SJCRH30 (cell line): ENCODE results near the gene VDAC1. TPM values are rescaled to one million over a fixed set of nuclear protein-coding genes. Genes with fewer than 3 reads are reported as not detected.

Experiments used
- DNase-seq, 2 experiments: peaks; one replicate each; pipeline ENCODE4 v3.0.0-alpha.2; 2015 to 2020
- H3K27ac ChIP-seq: fragments of 250-450 bp; sonication (Bioruptor Pico); 2 replicates; pipeline ENCODE4 v1.5.1; 2020; ENCODE audit warnings: mild to moderate bottlenecking, moderate library complexity
- H3K27me3 ChIP-seq: fragments of 250-450 bp; sonication (Bioruptor Pico); 2 replicates; pipeline ENCODE4 v1.5.1; 2020; ENCODE audit warnings: mild to moderate bottlenecking, moderate library complexity
- H3K36me3 ChIP-seq: fragments of 250-450 bp; sonication (Bioruptor Pico); 2 replicates; pipeline ENCODE4 v1.5.1; 2020; ENCODE audit warnings: mild to moderate bottlenecking, moderate library complexity
- H3K4me1 ChIP-seq: fragments of 250-450 bp; sonication (Bioruptor Pico); 2 replicates; pipeline ENCODE4 v1.5.1; 2020; ENCODE audit warnings: mild to moderate bottlenecking, moderate library complexity
- H3K4me3 ChIP-seq: fragments of 250-450 bp; sonication (Bioruptor Pico); 2 replicates; pipeline ENCODE4 v1.5.1; 2020; ENCODE audit warnings: mild to moderate bottlenecking, moderate library complexity
- H3K9me3 ChIP-seq: fragments of 250-450 bp; sonication (Bioruptor Pico); replicated peaks from 2 replicates; pipeline ENCODE4 v1.5.1; 2020; ENCODE audit warnings: mild to moderate bottlenecking, moderate library complexity
- total RNA-seq: library from RNA; depleted of rRNA; stranded (reverse); fragments of >200 nt; shearing (Covaris generic); gene quantifications from 2 replicates; pipeline ENCODE4 v1.2.3, GENCODE V29; 2014

Gene VDAC1
- total RNA-seq, 1 experiment from 2014 or later: 340 TPM

DNA sequence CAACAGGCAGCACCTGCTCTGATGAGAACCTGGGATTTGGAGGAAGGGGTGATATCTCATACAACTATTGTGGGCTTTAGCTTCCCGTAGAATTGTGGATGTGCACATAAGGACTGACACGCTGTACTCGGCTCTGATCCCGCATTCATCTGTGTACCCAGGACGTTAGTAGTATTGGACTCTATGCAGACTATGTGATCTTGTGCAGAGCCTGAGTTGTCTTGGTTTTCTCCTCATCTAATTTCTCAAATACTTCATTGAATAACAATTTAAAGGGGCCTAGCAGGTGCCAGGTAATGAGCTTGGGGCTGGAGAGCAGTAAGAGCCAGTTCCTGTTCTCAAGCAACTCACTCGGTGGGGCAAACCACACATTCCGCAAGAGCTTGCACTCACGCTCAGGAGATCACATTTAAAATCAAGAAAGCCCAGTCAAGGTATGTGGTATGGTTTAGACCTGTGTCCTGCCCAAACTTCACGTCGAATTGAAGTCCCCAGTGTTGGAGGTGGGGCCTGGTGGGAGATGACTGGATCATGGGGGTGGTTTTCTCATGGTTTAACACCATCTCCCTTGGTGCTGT is 51.1 kb downstream of the VDAC1 start:
- H3K27ac ChIP-seq: no peak overlapping the region
- H3K9me3 ChIP-seq: no peaks in the 10 kb centered on the region
- no peaks in the 10 kb centered on the region for H3K4me1 ChIP-seq
- H3K4me3 ChIP-seq: no peak overlapping the region
- DNase-seq: no peak
- H3K27me3 ChIP-seq: no peaks in the 10 kb centered on the region
- H3K36me3 ChIP-seq: peaks cover 23% of the 10 kb centered on the region

DNA sequence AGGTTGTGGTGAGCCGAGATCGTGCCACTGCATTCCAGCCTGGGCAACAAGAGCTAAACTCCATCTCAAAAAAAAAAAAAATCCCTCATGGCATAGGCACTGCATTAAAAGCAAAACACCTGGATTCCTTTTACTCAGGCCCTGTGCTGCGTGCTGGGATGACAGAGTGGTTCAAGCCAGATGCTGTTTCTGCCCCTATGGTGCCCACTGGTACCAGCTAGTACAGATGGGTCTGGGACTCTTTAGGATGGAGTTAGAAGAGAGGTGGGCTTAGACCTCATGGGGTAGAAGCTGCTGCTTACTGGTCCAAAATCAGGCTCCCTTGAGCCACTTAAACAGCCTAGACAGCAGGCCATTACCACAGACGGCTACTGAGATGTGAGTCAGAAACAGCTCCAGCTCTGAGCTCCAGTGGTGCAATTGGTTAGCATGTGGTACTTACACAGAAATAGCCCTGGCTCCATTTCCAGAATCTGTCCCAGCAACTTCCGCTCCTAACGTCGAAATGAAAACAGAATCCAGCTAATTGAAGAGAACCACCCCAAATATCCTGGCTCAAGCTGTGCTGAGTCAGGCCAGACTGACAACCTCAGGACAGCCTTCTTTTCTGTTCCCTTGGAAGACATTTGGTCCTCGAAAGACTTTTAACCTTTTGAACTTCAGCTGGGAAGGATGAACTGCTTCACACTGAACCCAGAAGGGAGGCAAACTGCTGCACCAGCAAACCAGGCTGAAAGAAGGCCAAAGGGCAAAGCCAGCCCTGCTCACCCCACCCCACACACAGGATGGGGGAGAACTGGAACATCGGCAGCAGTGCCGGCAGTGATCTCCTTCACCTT is 51.8 kb downstream of the VDAC1 start:
- DNase-seq: no peak
- no peaks in the 10 kb centered on the region for H3K4me1 ChIP-seq
- no peak overlapping the region for H3K4me3 ChIP-seq
- no peaks in the 10 kb centered on the region for H3K27me3 ChIP-seq
- H3K36me3 ChIP-seq: peaks cover 20% of the 10 kb centered on the region
- H3K27ac ChIP-seq: no peak overlapping the region
- no peaks in the 10 kb centered on the region for H3K9me3 ChIP-seq

DNA sequence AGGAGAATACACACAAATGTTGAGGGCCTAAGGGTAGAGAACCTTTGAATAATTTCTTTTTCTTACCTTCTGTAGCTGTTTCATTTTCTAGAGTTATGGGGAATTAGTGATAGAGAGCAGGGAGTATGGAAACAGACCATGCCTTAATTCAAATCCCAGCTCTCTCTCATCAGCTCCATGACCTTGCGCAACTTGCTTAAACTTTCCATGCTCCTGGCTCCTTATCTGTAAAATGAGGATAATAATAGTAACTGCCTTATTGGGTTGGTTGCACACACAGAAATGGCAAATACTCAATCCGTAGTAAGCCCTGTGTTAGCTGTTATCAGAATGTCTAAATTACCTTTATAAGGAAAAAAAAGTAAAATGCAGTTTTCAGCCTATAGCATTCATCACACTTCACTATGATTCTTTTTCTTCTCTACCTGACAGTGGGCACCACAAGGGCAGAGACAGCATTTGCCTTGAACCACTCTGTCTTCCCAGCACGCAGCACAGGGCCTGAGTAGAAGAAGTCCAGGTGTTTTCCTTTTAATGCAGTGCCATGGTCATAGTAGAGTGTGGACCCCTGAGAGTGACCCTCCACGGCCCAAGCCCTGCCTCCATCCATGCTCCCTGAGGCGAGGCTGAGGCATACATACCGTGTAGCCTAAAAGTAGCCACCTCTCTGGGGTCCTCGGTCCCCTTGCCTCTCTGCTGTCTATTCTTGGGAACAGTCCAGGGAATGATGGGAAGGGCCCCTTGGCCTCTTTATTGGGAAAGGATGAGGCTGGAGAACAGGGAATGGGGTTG is 53.8 kb downstream of the VDAC1 start:
- no peak for DNase-seq
- no peaks in the 10 kb centered on the region for H3K9me3 ChIP-seq
- H3K36me3 ChIP-seq: peaks cover 6% of the 10 kb centered on the region; the same call in 1 of the 2 replicates
- no peak overlapping the region for H3K4me3 ChIP-seq
- no peak overlapping the region for H3K27ac ChIP-seq
- H3K4me1 ChIP-seq: no peaks in the 10 kb centered on the region
- no peaks in the 10 kb centered on the region for H3K27me3 ChIP-seq

DNA sequence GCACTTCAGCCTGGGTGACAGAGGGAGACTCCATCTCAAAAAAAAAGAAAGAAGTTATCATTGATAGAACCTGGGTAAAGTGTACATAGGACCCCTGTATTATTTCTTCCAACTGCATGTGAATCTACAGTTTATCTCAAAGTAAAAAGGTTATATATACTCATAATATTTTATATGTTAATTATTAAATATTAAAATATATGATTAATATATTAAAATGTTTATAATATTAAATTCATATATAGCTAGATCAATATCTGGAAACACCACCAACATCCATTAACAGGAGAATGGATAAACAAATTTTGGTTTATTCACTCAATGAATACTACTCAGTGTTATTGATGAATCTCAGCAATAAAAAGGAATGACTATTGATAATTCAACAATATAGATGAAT is 56.1 kb downstream of the VDAC1 start:
- DNase-seq: no peak
- Histone ChIP-seq H3K27ac (no peak overlapping the region), H3K4me1 (no peaks in the 10 kb centered on the region; the same call in 1 of the 2 replicates), H3K27me3 (no peaks in the 10 kb centered on the region), H3K36me3 (no peaks in the 10 kb centered on the region), H3K4me3 (no peak overlapping the region), H3K9me3 (no peaks in the 10 kb centered on the region)

DNA sequence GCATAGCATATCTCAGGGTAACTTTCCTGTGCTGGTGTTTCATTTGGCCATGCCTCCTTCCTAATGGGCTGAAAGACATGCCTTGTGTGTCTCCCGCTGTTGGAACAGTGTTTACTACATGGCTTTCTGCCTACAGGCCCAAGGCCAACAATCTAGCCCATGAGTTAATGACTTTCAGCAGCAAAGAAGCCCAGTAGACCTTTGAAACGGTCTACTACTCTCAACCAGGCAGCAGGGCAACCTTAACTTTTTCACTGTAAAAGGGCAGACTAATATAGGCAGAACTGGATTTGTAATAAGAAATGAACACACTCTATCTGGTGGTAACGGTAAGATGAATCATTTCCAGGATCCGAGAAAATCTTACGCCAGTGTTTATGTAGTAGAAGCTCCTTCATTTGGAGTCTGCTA is 57.3 kb downstream of the VDAC1 start:
- peaks cover 6% of the 10 kb centered on the region; the same call in 1 of the 2 replicates for H3K4me1 ChIP-seq

DNA sequence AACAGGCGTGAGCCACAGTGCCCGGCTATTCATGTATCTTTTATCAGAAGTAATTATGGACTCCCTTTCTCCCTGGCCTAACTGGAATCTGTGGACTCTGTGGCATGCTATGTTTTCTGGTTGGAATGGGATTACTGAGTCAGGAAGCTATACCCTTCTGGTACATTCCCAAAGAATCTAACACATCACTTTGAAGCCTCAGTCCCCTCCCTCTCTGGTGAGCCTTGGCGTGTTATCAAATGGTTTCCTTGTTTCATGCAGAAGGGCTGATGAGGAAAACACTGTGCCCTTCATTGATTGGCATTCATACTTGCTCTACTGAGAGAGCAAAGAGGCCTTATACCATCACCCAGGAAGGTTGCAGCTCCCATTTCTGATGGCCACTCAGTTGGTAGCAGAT is 59.2 kb downstream of the VDAC1 start:
- H3K27ac ChIP-seq: no peak overlapping the region
- peaks cover 6% of the 10 kb centered on the region; the same call in 1 of the 2 replicates for H3K4me1 ChIP-seq
- H3K36me3 ChIP-seq: no peaks in the 10 kb centered on the region
- H3K27me3 ChIP-seq: no peaks in the 10 kb centered on the region
- no peak for DNase-seq
- no peak overlapping the region for H3K4me3 ChIP-seq
- no peaks in the 10 kb centered on the region for H3K9me3 ChIP-seq

More for the DNA sequence above, 57.3 kb downstream of the VDAC1 start:
- Histone ChIP-seq H3K9me3 (no peaks in the 10 kb centered on the region), H3K36me3 (no peaks in the 10 kb centered on the region), H3K27me3 (no peaks in the 10 kb centered on the region), H3K27ac (no peak overlapping the region), H3K4me3 (no peak overlapping the region)
- no peak for DNase-seq

DNA sequence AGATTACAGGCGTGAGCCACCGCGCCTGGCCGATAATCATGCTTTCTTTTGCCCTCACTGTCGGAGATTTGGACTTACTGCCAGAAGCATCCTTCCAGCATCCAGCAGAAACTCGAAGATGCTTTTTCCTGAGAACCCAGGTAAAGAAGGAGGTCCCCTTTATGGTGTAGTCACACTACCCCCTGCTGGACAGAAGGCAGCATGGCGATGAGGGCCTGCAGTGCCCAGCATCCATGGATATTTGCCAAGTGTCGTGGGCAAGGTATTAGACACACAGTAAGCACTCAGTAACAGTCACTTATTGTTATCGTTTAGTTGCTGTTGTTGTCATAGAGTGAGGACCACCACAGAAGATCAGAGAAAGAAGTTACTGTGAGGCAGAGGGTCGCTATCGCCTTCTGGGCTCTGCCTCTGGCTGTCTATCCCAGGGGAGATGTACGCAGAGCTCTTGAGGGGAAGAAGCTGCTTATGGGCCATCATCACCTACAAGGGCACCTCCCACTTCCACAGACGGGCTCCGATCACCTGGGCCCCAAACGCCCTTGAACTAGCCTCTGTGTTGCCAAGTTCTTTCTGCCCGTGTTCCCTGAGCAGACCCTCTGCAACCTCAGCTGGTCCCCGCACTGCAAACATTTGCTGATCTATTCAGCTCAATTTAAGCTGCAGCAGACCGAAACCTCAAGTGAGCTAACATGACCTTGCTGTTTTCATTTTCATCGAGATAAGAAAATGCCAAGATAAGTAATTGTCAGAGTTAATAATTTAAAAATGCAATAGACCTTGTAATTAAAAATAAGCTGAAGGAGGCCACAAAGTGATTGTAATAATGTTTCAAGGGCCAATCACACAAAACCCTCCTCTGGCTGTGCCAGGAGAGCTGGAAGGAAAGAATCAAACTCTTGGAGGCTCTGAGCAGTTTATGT is 60.3 kb downstream of the VDAC1 start:
- Histone ChIP-seq H3K9me3 (no peaks in the 10 kb centered on the region), H3K4me3 (no peak overlapping the region), H3K27me3 (no peaks in the 10 kb centered on the region), H3K4me1 (peaks cover 6% of the 10 kb centered on the region; the same call in 1 of the 2 replicates), H3K36me3 (no peaks in the 10 kb centered on the region), H3K27ac (no peak overlapping the region)
- peak; percentile 75 to 91 for DNase-seq

DNA sequence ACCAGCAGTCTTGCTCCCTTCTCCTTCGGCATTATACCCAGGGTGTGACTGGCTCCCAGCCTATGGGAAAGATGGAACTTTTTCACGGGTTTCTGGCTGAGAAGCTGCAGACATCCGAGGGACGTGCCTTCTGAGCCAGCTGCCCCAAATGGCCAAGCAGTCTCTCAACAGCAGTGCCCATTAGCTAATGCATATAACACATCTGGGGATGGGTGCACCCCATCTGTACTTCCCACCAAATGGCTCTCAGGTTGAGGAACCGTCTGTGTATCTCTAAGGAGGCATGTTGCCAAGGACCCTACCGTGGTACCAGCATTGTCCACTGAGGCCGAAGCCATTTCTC is 61.3 kb downstream of the VDAC1 start:
- Histone ChIP-seq H3K27ac (no peak overlapping the region), H3K27me3 (no peaks in the 10 kb centered on the region), H3K36me3 (no peaks in the 10 kb centered on the region), H3K4me1 (peaks cover 10% of the 10 kb centered on the region; the same call in 1 of the 2 replicates), H3K4me3 (no peak overlapping the region), H3K9me3 (no peaks in the 10 kb centered on the region)
- no peak for DNase-seq

DNA sequence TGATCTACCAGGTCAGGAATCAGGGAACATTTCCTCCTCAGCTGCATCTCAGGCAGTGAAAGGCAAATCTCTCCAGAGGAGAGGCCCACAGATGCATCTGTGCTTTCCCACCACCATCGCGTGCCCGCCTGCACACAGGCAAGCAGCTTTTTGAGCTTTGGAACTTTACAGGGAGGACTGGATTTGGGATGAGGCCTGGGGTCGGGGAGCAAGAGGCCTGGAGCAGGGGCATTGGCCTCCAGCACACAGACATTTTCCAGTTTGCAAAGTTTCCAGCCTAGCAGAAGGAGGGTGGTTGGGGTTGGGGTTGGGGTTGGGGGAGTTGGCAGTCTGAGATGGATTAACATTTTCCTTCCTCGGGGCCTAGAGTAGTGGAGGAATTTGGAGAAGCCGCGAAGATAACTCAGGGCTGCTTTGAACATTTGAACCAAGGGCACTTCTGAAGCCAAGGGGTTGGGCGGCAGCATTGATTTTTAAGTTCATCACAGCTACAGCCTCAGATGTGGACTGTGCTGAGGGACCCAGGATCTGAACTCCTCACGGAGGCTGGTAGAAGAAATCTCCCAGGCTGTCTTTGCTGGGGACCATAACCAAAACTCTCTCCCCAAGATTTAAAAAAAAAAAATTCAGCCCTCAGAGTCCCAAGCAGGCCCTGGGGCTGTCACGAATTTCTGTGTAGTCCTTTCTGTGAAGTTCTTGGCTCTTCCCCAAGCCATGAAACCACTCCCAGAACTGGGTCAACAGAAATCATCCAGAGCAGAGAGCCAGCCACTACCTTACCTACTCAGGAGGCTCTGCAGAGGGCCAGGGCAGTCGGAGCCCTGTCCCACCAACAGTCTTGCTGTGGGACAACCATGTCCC is 61.9 kb downstream of the VDAC1 start:
- DNase-seq: peak in 1 of 2 experiments; percentile 45
- H3K27me3 ChIP-seq: no peaks in the 10 kb centered on the region
- no peaks in the 10 kb centered on the region for H3K9me3 ChIP-seq
- H3K36me3 ChIP-seq: no peaks in the 10 kb centered on the region
- H3K4me1 ChIP-seq: peaks cover 15% of the 10 kb centered on the region; the same call in 1 of the 2 replicates
- no peak overlapping the region for H3K4me3 ChIP-seq
- H3K27ac ChIP-seq: no peak overlapping the region

DNA sequence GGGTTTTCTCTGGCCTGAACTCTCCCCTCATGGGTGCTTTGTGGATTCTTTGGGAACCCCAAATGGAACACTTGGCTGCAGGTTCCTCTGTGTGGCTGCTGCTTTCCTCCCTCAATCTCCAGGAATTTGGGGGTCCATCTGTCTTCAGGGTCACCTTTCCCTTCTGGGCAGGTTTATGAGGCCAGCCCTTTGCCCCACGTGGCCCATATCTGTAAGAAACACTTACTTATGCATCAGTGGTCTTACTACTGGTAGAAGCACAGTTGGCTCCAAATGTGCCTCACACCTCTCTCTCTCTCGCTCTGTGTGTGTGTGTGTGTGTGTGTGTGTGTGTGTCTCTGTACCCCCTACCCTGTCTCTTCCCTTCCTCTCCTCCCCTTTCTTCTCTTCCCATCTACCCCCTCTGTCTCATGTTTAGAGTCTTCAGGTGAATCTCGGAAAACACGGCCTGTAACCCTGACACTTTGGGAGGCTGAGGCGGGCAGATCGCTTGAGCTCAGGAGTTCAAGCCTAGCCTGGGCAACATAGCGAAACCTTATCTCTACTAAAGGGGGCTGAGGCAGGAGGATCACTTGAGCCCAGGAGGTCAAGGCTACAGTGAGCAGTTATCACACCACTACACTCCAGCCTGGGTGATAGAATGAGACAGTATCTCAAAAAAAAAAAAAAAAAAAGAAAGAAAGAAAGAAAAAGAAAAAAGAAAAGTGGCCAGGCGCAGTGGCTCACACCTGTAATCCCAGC is 63.1 kb downstream of the VDAC1 start:
- Histone ChIP-seq H3K27me3 (no peaks in the 10 kb centered on the region), H3K4me1 (peaks cover 15% of the 10 kb centered on the region; the same call in 1 of the 2 replicates), H3K9me3 (no peaks in the 10 kb centered on the region), H3K4me3 (no peak overlapping the region), H3K36me3 (no peaks in the 10 kb centered on the region), H3K27ac (no peak overlapping the region)
- no peak for DNase-seq

DNA sequence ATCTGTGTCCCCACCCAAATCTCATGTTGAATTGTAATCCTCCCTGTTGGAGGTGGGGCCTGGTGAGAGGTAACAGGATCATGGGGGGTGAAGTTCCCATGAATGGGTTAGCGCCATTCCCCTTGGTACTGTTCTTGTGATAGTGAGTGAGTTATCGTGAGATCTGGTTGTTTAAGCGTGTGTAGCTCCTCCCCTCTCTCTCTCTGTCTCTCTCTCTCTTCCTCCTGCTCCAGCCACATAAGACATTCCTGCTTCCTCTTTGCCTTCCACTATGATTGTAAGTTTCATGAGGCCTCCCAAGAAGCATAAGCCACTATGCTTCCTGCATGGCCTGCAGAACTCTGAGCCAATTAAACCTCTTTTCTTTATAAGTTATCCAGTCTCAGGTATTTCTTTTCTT is 65.1 kb downstream of the VDAC1 start:
- Histone ChIP-seq H3K4me3 (no peak overlapping the region), H3K36me3 (no peaks in the 10 kb centered on the region), H3K4me1 (peaks cover 15% of the 10 kb centered on the region; the same call in 1 of the 2 replicates), H3K27ac (no peak overlapping the region), H3K9me3 (no peaks in the 10 kb centered on the region), H3K27me3 (no peaks in the 10 kb centered on the region)
- no peak for DNase-seq

DNA sequence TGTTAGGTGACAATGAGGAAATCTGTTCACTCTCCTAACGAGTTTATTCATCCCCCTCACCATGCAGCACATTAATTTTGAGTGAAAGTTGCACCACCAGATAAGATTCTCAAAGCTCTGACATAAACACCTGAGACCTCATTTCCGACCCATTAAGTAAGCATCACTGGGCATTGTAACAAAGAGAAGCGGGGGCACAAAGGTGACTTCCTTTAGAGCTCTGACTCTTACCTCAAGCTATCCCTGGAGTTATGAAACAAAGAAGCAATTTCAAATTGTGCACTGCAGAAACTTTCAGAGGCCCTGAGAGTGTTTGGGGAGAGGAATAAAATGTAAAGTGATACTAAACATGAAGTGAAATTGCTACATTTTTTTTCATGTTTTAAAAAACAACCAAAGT is 65.8 kb downstream of the VDAC1 start:
- no peaks in the 10 kb centered on the region for H3K27me3 ChIP-seq
- no peaks in the 10 kb centered on the region for H3K36me3 ChIP-seq
- no peak overlapping the region for H3K4me3 ChIP-seq
- no peak overlapping the region for H3K27ac ChIP-seq
- H3K9me3 ChIP-seq: no peaks in the 10 kb centered on the region
- peaks cover 15% of the 10 kb centered on the region; the same call in 1 of the 2 replicates for H3K4me1 ChIP-seq
- no peak for DNase-seq
